Mesenchymal stem cell (in vitro differentiated cells and primary cell): ENCODE data around the gene LDLRAD3.

Source experiments
- DNase-seq: peaks from one replicate; pipeline ENCODE4 v3.0.0-alpha.2; 2013
- H2AFZ ChIP-seq: one replicate; pipeline ENCODE4 v1.6.1; 2013; ENCODE audit warnings: low read depth, mild to moderate bottlenecking, control low read depth, inconsistent platforms, low read length, moderate library complexity
- H2AK5ac ChIP-seq: 2 replicates; pipeline ENCODE4 v1.6.1; 2013; ENCODE audit warnings: low read length, moderate library complexity, mild to moderate bottlenecking, inconsistent platforms; ENCODE audit not compliant: severe bottlenecking
- H2BK120ac ChIP-seq: one replicate; pipeline ENCODE4 v1.6.1; 2013; ENCODE audit warnings: low read depth, mild to moderate bottlenecking, inconsistent platforms, low read length, moderate library complexity
- H2BK12ac ChIP-seq, 2 experiments: one replicate each; pipeline ENCODE4 v1.6.1; 2013; ENCODE audit warnings: inconsistent platforms in 2 of 2, low read length in 2 of 2, mild to moderate bottlenecking in 2 of 2, moderate library complexity in 2 of 2, control low read depth in 1 of 2
- H2BK15ac ChIP-seq: one replicate; pipeline ENCODE4 v1.6.1; 2013; ENCODE audit warnings: mild to moderate bottlenecking, low read depth, inconsistent platforms; ENCODE audit not compliant: poor library complexity, severe bottlenecking
- H2BK5ac ChIP-seq: 2 replicates; pipeline ENCODE4 v1.6.1; 2013; ENCODE audit warnings: low read depth, mild to moderate bottlenecking, low read length, control low read depth, inconsistent platforms; ENCODE audit not compliant: poor library complexity, severe bottlenecking
- H3K14ac ChIP-seq, 2 experiments: one replicate each; pipeline ENCODE4 v1.6.1; 2013; ENCODE audit warnings: inconsistent platforms in 2 of 2, low read length in 2 of 2, control low read depth in 1 of 2, mild to moderate bottlenecking in 1 of 2, moderate library complexity in 1 of 2
- H3K18ac ChIP-seq, 2 experiments: one replicate each; pipeline ENCODE4 v1.6.1; 2013; ENCODE audit warnings: inconsistent platforms in 2 of 2, low read length in 2 of 2, control low read depth in 1 of 2, low read depth in 1 of 2, mild to moderate bottlenecking in 1 of 2
- H3K23ac ChIP-seq, 2 experiments: one replicate each; pipeline ENCODE4 v1.6.1; 2013; ENCODE audit warnings: inconsistent platforms in 2 of 2, low read length in 2 of 2, mild to moderate bottlenecking in 2 of 2, moderate library complexity in 2 of 2, control low read depth in 1 of 2
- H3K27ac ChIP-seq: 2 replicates; pipeline ENCODE4 v1.5.1; 2013; ENCODE audit warnings: mild to moderate bottlenecking, moderate library complexity, low read length, control low read depth, inconsistent platforms; ENCODE audit not compliant: poor library complexity, severe bottlenecking
- H3K27me3 ChIP-seq, 2 experiments: 2 replicates each; pipeline versions ENCODE4 v1.6.1 to v1.7.0; 2013; ENCODE audit warnings: low read length in 2 of 2, mild to moderate bottlenecking in 2 of 2, moderate library complexity in 2 of 2, control low read depth in 1 of 2, inconsistent platforms in 1 of 2; ENCODE audit not compliant: control insufficient read depth in 1 of 2, insufficient read depth in 1 of 2
- H3K36me3 ChIP-seq, 2 experiments: 2 replicates each; pipeline versions ENCODE4 v1.6.1 to v1.7.0; 2013; ENCODE audit warnings: low read length in 2 of 2, control low read depth in 1 of 2, inconsistent platforms in 1 of 2, low read depth in 1 of 2, mild to moderate bottlenecking in 1 of 2; ENCODE audit not compliant: insufficient read depth in 2 of 2, control insufficient read depth in 1 of 2
- H3K4ac ChIP-seq, 2 experiments: one replicate each; pipeline ENCODE4 v1.6.1; 2013; ENCODE audit warnings: inconsistent platforms in 2 of 2, low read length in 2 of 2, mild to moderate bottlenecking in 2 of 2, moderate library complexity in 2 of 2, control low read depth in 1 of 2, low read depth in 1 of 2
- H3K4me1 ChIP-seq: 2 replicates; pipeline ENCODE4 v1.6.1; 2013; ENCODE audit warnings: low read depth, low read length, control low read depth; ENCODE audit not compliant: control insufficient read depth, insufficient read depth
- H3K4me2 ChIP-seq: 2 replicates; pipeline ENCODE4 v1.6.1; 2013; ENCODE audit warnings: low read length, mild to moderate bottlenecking, inconsistent platforms; ENCODE audit not compliant: poor library complexity, severe bottlenecking
- H3K4me3 ChIP-seq, 2 experiments: 2 replicates each; pipeline versions ENCODE4 v1.5.1 to v1.7.0; 2013; ENCODE audit warnings: low read length in 2 of 2, mild to moderate bottlenecking in 2 of 2, control low read depth in 1 of 2, low read depth in 1 of 2; ENCODE audit not compliant: insufficient read depth in 1 of 2
- H3K79me1 ChIP-seq: replicated peaks from 2 replicates; pipeline ENCODE4 v1.6.1; 2013; ENCODE audit warnings: mild to moderate bottlenecking, control low read depth, low read length, inconsistent platforms; ENCODE audit not compliant: poor library complexity, severe bottlenecking
- H3K9ac ChIP-seq: 2 replicates; pipeline ENCODE4 v1.7.0; 2013; ENCODE audit warnings: mild to moderate bottlenecking, low read length, moderate library complexity
- H3K9me3 ChIP-seq: 2 replicates; pipeline ENCODE4 v1.7.0; 2013; ENCODE audit warnings: mild to moderate bottlenecking, low read length; ENCODE audit not compliant: control insufficient read depth
- H4K8ac ChIP-seq: one replicate; pipeline ENCODE4 v1.6.1; 2013; ENCODE audit warnings: inconsistent platforms, mild to moderate bottlenecking, low read length, moderate library complexity
- H4K91ac ChIP-seq: one replicate; pipeline ENCODE4 v1.6.1; 2013; ENCODE audit warnings: mild to moderate bottlenecking, low read length, inconsistent platforms
- WGBS: methylation state at CpG from one replicate; pipeline ENCODE4 v1.1.7; 2013; ENCODE audit warnings: mixed read lengths; 5-methylcytosine and 5-hydroxymethylcytosine counted together

The LDLRAD3 gene

DNA sequence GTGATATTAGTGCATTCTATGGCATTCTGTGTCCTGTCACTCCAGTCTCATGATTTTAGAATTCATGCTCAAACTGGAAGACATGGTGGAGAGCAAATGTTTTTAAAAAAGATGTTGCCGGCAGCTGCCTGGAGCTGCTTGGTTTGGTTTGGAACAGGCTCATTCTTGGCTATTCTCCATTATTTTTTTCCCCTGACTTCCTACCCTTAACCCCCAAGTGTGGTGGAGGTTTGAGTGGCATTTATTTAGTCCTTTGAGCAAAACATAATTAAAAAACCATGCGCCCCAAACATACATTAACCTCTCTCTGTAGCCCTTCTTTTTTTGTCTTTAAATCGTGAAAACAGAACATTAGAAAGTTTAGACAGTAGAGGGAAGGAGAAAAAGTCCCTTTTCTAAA is 94.7 kb downstream of the LDLRAD3 start:
- no peaks in the 10 kb centered on the region for H3K27me3 ChIP-seq
- no peaks in the 10 kb centered on the region for H3K9me3 ChIP-seq
- no peak overlapping the region for H2BK15ac ChIP-seq
- H3K18ac ChIP-seq, result no peak overlapping the region
- H3K4me2 ChIP-seq, result no peak overlapping the region
- H3K14ac ChIP-seq, result no peak overlapping the region
- no peak overlapping the region for H3K27ac ChIP-seq
- H3K9ac ChIP-seq, result no peak overlapping the region
- no CpG with 5 or more reads among the region's 3 CpGs for WGBS
- no peak overlapping the region for H3K4me3 ChIP-seq
- H3K4me1 ChIP-seq, result peaks cover 22% of the 10 kb centered on the region
- DNase-seq, result no peak
- no peak overlapping the region for H3K23ac ChIP-seq
- no peak overlapping the region for H4K8ac ChIP-seq
- H3K36me3 ChIP-seq, result no peaks in the 10 kb centered on the region
- no peak overlapping the region for H3K4ac ChIP-seq
- H4K91ac ChIP-seq, result no peak overlapping the region
- no peak overlapping the region for H2BK120ac ChIP-seq
- H2AK5ac ChIP-seq, result no peak overlapping the region
- H2BK5ac ChIP-seq, result no peak overlapping the region
- H2AFZ ChIP-seq, result no peak overlapping the region
- peaks cover 13% of the 10 kb centered on the region for H3K79me1 ChIP-seq
- no peak overlapping the region for H2BK12ac ChIP-seq

DNA sequence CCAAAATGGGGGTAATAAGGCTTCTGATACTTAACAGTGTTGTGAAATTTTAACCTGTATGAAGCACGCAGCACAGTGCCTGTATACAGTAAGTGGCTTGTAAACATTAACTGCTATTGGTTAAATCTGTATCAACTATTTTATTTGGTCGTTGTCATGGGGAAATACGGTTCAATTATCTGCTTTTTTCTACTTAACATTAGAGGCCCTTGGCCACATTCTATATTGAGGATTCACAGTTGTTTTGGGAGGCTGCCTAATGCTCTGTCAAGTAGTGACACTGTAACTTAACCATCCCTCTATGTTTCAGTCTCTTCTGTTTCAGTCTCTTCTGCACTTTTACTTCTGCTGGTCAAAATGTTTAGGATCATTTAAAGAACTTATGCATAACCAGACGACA is 95.6 kb downstream of the LDLRAD3 start:
- no peak overlapping the region for H3K18ac ChIP-seq
- no peak overlapping the region for H2AK5ac ChIP-seq
- no peak overlapping the region for H2BK5ac ChIP-seq
- H3K27me3 ChIP-seq, result no peaks in the 10 kb centered on the region
- H3K4me2 ChIP-seq, result no peak overlapping the region
- no peak overlapping the region for H4K8ac ChIP-seq
- no peak overlapping the region for H3K23ac ChIP-seq
- DNase-seq, result no peak
- H2AFZ ChIP-seq, result no peak overlapping the region
- H3K9me3 ChIP-seq, result no peaks in the 10 kb centered on the region
- peaks cover 19% of the 10 kb centered on the region for H3K4me1 ChIP-seq
- H4K91ac ChIP-seq, result no peak overlapping the region
- H3K4me3 ChIP-seq, result no peak overlapping the region
- no peak overlapping the region for H2BK120ac ChIP-seq
- H3K27ac ChIP-seq, result no peak overlapping the region
- peaks cover 9% of the 10 kb centered on the region for H3K79me1 ChIP-seq
- 83% methylated on average over 2 of the region's 4 CpGs for WGBS
- no peak overlapping the region for H2BK15ac ChIP-seq
- H3K4ac ChIP-seq, result no peak overlapping the region
- H3K9ac ChIP-seq, result no peak overlapping the region
- H3K36me3 ChIP-seq, result no peaks in the 10 kb centered on the region
- no peak overlapping the region for H2BK12ac ChIP-seq
- no peak overlapping the region for H3K14ac ChIP-seq

DNA sequence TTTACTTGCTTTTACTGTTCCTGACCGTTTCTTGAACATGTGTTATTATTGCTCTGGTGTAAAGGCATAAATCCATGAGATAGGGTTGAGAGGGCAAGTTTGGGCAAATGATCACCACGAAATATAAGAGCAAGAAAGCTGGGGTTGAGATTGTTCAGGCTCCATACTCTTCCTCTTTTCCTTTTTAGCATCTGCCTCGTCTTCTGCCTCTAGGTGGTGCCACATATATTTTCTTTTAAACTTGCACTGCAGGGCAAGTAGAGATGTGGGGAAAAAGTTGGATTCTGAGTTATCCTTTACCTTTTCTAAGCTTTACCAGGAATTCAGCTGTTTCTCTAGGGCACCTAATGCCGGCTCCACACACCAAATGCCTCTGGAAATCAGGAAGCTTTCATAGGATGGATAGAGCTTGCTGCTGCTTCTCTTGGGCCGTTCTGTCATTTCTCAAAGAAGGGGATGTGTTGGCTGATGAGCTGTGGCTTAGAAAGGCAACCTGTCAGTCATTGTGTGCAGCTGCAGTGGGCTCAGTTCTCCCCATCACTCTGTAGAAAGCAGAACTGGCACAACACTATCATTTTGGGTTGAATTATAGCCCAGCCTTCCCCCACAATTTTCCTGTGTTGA is 98.2 kb downstream of the LDLRAD3 start:
- H2BK12ac ChIP-seq, result no peak overlapping the region
- H3K27ac ChIP-seq, result no peak overlapping the region
- no peaks in the 10 kb centered on the region for H3K9me3 ChIP-seq
- no peak overlapping the region for H2BK120ac ChIP-seq
- no peak overlapping the region for H3K9ac ChIP-seq
- H3K4me2 ChIP-seq, result no peak overlapping the region
- H3K36me3 ChIP-seq, result no peaks in the 10 kb centered on the region
- no peak overlapping the region for H3K23ac ChIP-seq
- H2AK5ac ChIP-seq, result no peak overlapping the region
- no peak overlapping the region for H3K14ac ChIP-seq
- no peak overlapping the region for H4K8ac ChIP-seq
- peaks cover 4% of the 10 kb centered on the region for H3K79me1 ChIP-seq
- H2AFZ ChIP-seq, result no peak overlapping the region
- no peak for DNase-seq
- no peak overlapping the region for H3K18ac ChIP-seq
- H3K4ac ChIP-seq, result no peak overlapping the region
- H2BK15ac ChIP-seq, result no peak overlapping the region
- WGBS, result 70% methylated on average over 4 of the region's 5 CpGs
- no peak overlapping the region for H2BK5ac ChIP-seq
- no peak overlapping the region for H4K91ac ChIP-seq
- no peaks in the 10 kb centered on the region for H3K27me3 ChIP-seq
- no peak overlapping the region for H3K4me3 ChIP-seq
- H3K4me1 ChIP-seq, result peaks cover 5% of the 10 kb centered on the region

DNA sequence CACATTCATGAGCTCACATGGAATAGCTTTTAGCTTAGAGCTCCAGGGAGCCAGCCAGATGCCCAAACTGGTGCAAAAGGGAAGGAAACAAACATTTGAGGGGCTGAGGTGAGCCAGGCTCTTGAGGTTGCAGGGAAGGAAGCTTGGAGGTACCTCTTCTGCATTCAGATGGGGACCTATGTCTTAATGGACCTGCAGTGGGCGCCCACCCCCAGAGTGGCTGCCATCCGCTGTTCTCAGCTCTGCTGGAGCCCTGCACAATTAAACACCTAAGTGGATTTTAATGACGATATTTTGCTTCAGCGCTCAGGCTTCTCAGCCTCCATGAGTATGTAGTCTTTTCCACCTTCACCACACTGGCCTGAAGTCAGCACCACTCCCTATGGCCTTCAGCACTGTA is 100.8 kb downstream of the LDLRAD3 start:
- no peak overlapping the region for H3K4me2 ChIP-seq
- no peak overlapping the region for H3K4ac ChIP-seq
- H3K4me3 ChIP-seq, result no peak overlapping the region
- 98% methylated on average over 4 of the region's 4 CpGs for WGBS
- H3K27ac ChIP-seq, result no peak overlapping the region
- H2BK12ac ChIP-seq, result no peak overlapping the region
- peaks cover 1% of the 10 kb centered on the region for H3K4me1 ChIP-seq
- H3K14ac ChIP-seq, result no peak overlapping the region
- H4K8ac ChIP-seq, result no peak overlapping the region
- no peak overlapping the region for H3K9ac ChIP-seq
- H2AFZ ChIP-seq, result no peak overlapping the region
- no peak overlapping the region for H2BK5ac ChIP-seq
- H3K18ac ChIP-seq, result no peak overlapping the region
- H3K9me3 ChIP-seq, result no peaks in the 10 kb centered on the region
- no peak overlapping the region for H3K23ac ChIP-seq
- H2BK120ac ChIP-seq, result no peak overlapping the region
- no peaks in the 10 kb centered on the region for H3K36me3 ChIP-seq
- peaks cover 2% of the 10 kb centered on the region for H3K79me1 ChIP-seq
- no peak overlapping the region for H2BK15ac ChIP-seq
- no peak overlapping the region for H4K91ac ChIP-seq
- no peaks in the 10 kb centered on the region for H3K27me3 ChIP-seq
- no peak overlapping the region for H2AK5ac ChIP-seq
- no peak for DNase-seq
